ENCODE results near the gene THYN1.

The THYN1 gene

DNA sequence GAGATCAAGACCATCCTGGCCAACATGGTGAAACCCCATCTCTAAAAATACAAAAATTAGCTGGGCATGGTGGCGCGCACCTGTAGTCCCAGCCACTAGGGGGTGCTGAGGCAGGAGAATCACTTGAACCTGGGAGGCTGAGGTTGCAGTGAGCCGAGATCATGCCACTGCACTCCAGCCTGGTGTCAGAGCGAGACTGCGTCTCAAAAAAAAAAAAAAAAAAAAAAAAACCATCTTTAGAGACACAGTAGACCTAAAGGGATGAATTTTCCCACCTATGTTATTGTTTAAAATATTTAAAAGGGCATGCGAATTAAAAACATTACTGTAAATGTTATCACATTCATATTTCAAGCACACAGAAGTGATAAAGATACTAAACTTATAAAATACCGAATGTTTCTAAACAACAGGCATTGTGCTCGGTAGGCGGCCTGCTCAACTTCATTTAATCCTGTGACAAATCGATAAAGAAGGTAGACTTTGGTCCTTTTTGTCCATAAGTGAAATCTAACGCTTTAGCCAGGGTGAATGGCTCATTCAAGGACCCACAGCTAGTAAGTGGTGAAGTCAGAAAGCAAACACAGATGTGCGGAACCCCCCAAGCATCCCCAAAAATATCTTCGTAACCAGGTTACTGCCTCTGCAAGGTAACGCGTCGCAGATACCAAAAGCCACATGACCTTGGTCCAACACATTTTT, 45.5 kb downstream of the THYN1 start:
- no peak for DNase-seq

DNA sequence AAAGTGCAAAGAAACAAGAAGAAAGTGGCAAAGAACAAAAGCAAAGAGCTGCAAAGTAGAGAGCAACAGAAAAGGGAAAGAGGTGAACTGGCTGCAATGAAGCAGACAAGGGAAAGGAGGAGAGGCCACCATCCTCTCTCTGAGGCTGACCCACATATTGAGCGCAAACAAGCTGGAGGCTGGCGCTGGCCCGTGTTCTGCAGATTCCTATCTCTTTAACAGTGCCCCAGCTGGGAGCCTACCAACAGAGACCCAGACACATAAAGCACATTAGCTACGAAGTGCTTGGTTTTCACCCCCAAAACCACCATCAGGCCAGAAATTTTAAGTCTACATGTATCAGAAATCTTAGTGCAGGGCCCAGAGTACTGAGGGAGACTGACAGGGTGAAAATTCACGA, 47.0 kb downstream of the THYN1 start:
- no peak for DNase-seq

GRCh38 chr11:134205729-134206128, 47.4 kb downstream of the THYN1 start:
- no peak for DNase-seq

GRCh38 chr11:134202661-134203060, 50.5 kb downstream of the THYN1 start:
- no peak for DNase-seq

GRCh38 chr11:134200688-134201087, 52.5 kb downstream of the THYN1 start:
- no peak for DNase-seq

GRCh38 chr11:134199531-134199930, 53.6 kb downstream of the THYN1 start:
- no peak for DNase-seq
